Activated CD4-positive, alpha-beta T cell treated with anti-CD3 and anti-CD28 coated beads, Interleukin-2, amount 50 U/mL, for 48 hours (primary cell): ENCODE measurements around the gene FN3KRP.
"Not testable (repeated sequence)": the region's sequence is repeated elsewhere in the genome, so short reads cannot be mapped to it uniquely, and the experiment has no call there.

Experiments
- DNase-seq, 2 experiments: peaks; one replicate each; pipeline ENCODE4 v3.0.0-alpha.2; 2020

Gene FN3KRP

GRCh38 chr17:82709676-82710498, 6.6 kb upstream of the FN3KRP start:
- DNase-seq: no peak

GRCh38 chr17:82710499-82711232, 5.8 kb upstream of the FN3KRP start:
- no peak for DNase-seq

GRCh38 chr17:82713071-82713723, 3.3 kb upstream of the FN3KRP start:
- no peak for DNase-seq

GRCh38 chr17:82718986-82719685, 2.6 kb downstream of the FN3KRP start:
- no peak for DNase-seq

- DNase-seq: no peak
These were observed 3.7 kb downstream of the FN3KRP start for GRCh38 chr17:82720204-82720603.

- DNase-seq: no peak
These were observed 6.0 kb downstream of the FN3KRP start for GRCh38 chr17:82722341-82723013.

GRCh38 chr17:82723169-82723807, 6.8 kb downstream of the FN3KRP start:
- no peak for DNase-seq

GRCh38 chr17:82726427-82726826, 9.9 kb downstream of the FN3KRP start:
- no peak for DNase-seq

- DNase-seq: no peak
These were observed 13.2 kb downstream of the FN3KRP start for GRCh38 chr17:82729479-82730260.

GRCh38 chr17:82732118-82732743, 15.7 kb downstream of the FN3KRP start:
- no peak for DNase-seq

GRCh38 chr17:82734987-82735866, 18.7 kb downstream of the FN3KRP start, which contains the start of gene FN3K:
Gene FN3K (plus strand): TSS chr17:82735615. CDS start chr17:82735637, 22 bp downstream.
- DNase-seq: peak; percentile 32 to 33

- DNase-seq: no peak
These were observed 20.1 kb downstream of the FN3KRP start for GRCh38 chr17:82736511-82737185.

- no peak for DNase-seq
These were observed 21.7 kb downstream of the FN3KRP start for GRCh38 chr17:82737967-82738877.

- DNase-seq: no peak
These were observed 24.6 kb downstream of the FN3KRP start for GRCh38 chr17:82740906-82741759.

- no peak for DNase-seq
These were observed 27.1 kb downstream of the FN3KRP start for GRCh38 chr17:82743344-82744219.

GRCh38 chr17:82744736-82745135, 28.2 kb downstream of the FN3KRP start:
- DNase-seq: not testable (repeated sequence)
